Measurements from ENCODE around the gene SPSB3.

The SPSB3 gene

DNA sequence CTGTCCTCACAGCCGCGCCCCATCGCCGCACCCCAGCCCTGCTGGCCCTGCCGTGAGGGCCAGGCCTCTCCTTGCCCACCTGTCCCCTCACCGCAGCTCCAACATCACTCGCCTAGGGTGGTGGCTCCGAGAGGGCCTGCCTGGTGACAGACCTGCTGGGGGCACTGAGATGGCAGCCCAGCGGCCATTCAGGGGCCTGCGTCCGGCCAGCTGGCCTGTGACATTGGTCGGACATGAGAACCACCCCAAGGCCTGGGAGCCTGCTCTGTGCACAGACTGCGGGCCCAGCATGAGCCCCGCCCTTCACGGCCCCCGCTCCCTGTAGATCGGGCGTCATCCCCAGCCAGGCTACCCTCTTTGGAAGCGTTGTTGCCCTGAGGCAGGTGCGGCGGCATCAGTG is 22.9 kb downstream of the SPSB3 start:
- H3F3A ChIP-seq (ENCODE audit: control insufficient read depth, insufficient read depth) = no peaks in the 10 kb centered on the region
- no peaks in the 10 kb centered on the region for H3K4me1 ChIP-seq (ENCODE audit: control insufficient read depth, low read length)
- H3K36me3 ChIP-seq (ENCODE audit: control insufficient read depth, low read length) = peaks cover 50% of the 10 kb centered on the region
- no peaks in the 10 kb centered on the region for H4K20me1 ChIP-seq (ENCODE audit: control insufficient read depth, insufficient read depth, low read depth, low read length)
- H3K27me3 ChIP-seq (ENCODE audit: control insufficient read depth, low read length) = no peaks in the 10 kb centered on the region
- no peaks in the 10 kb centered on the region for H3K9me2 ChIP-seq (replicated peaks; ENCODE audit: control insufficient read depth, low read length)
- TF ChIP-seq EZH2phosphoT487 (IDR thresholded peaks at IDR 0.05; ENCODE audit: borderline replicate concordance, low read length) = no peak
- TF ChIP-seq, protein P1, sequence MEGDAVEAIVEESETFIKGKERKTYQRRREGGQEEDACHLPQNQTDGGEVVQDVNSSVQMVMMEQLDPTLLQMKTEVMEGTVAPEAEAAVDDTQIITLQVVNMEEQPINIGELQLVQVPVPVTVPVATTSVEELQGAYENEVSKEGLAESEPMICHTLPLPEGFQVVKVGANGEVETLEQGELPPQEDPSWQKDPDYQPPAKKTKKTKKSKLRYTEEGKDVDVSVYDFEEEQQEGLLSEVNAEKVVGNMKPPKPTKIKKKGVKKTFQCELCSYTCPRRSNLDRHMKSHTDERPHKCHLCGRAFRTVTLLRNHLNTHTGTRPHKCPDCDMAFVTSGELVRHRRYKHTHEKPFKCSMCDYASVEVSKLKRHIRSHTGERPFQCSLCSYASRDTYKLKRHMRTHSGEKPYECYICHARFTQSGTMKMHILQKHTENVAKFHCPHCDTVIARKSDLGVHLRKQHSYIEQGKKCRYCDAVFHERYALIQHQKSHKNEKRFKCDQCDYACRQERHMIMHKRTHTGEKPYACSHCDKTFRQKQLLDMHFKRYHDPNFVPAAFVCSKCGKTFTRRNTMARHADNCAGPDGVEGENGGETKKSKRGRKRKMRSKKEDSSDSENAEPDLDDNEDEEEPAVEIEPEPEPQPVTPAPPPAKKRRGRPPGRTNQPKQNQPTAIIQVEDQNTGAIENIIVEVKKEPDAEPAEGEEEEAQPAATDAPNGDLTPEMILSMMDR (IDR thresholded peaks at IDR 0.05; ENCODE audit: low read depth, low read length, poor library complexity, severe bottlenecking) = no peak
- no peak overlapping the region for H3K27ac ChIP-seq (ENCODE audit: low read depth, low read length)
- H3K4me2 ChIP-seq (ENCODE audit: low read length) = no peak overlapping the region
- H3K79me2 ChIP-seq (ENCODE audit: control insufficient read depth, low read length) = no peaks in the 10 kb centered on the region
- H3K9me3 ChIP-seq (ENCODE audit: control insufficient read depth, insufficient read depth, low read length) = no peaks in the 10 kb centered on the region
- no peak overlapping the region for H3K4me3 ChIP-seq (ENCODE audit: low read length)

DNA sequence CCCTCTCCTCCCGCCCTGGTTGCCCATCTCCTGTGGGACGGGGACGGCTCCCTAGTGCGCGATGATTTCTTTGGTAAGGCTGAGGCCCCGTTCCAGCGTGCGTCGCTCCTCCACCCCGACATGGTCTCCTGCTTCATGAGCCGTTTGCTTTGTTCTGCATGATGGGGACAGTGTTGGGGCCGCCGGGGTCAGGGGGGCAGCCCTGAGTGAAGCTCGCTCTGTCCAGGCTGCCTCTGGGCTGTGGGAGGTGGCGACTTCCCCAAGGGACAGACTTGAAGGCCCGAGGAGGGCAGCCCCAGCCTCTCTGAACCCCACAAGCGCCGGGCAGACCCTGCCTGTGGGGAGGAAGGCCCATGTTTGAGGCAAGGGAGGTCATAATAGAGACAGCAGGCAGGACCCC is 23.4 kb downstream of the SPSB3 start:
- Histone ChIP-seq H3K27me3 (ENCODE audit: control insufficient read depth, low read length) (no peaks in the 10 kb centered on the region), H3K27ac (ENCODE audit: low read depth, low read length) (no peak overlapping the region), H3K9me3 (ENCODE audit: control insufficient read depth, insufficient read depth, low read length) (no peaks in the 10 kb centered on the region), H3K4me2 (ENCODE audit: low read length) (no peak overlapping the region), H3K36me3 (ENCODE audit: control insufficient read depth, low read length) (peaks cover 50% of the 10 kb centered on the region), H3K4me1 (ENCODE audit: control insufficient read depth, low read length) (no peaks in the 10 kb centered on the region), H3K9me2 (replicated peaks; ENCODE audit: control insufficient read depth, low read length) (no peaks in the 10 kb centered on the region), H4K20me1 (ENCODE audit: control insufficient read depth, insufficient read depth, low read depth, low read length) (no peaks in the 10 kb centered on the region), H3K79me2 (ENCODE audit: control insufficient read depth, low read length) (no peaks in the 10 kb centered on the region), H3K4me3 (ENCODE audit: low read length) (no peak overlapping the region), H3F3A (ENCODE audit: control insufficient read depth, insufficient read depth) (no peaks in the 10 kb centered on the region)
- TF ChIP-seq EZH2phosphoT487 (IDR thresholded peaks at IDR 0.05; ENCODE audit: borderline replicate concordance, low read length) = no peak
- TF ChIP-seq, protein P1 (IDR thresholded peaks at IDR 0.05; ENCODE audit: low read depth, low read length, poor library complexity, severe bottlenecking) = no peak

DNA sequence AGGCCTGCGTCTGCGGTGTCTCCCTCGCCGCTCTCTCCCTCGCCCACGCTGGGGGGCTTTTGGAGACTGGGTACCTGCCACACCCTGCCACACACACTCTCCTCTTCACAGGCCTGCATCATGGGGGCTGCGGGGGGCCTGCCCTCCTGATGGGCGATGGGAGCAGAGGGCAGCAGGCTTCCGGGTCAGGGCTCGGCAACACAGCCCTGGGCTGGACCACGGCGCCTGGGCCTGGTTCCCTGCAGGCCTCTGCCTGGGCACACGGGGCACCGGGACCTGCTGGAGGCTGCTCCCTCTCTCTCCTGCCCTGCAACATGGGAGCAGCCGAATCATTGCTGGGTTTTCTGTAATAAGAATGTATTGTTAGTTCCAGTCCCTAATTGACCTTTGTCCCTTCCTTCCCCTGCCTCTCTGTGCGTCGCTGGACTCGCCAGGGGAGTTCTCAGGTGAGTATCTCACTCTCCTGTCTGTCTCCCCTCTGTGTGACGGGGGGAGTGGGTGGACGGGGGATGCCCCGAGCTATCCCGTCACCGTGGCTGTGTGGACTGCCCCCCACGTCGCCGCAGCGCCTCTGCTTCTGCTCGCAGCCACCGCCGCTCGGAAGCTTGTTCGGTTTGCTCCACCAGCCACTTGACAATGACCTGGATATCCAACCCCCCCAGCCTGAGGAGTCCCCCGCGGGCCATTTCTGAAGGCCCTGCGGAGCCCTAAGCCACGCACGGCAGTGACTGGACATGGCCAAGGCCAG is 24.5 kb downstream of the SPSB3 start:
- no peak overlapping the region for H3K4me2 ChIP-seq (ENCODE audit: low read length)
- TF ChIP-seq EZH2phosphoT487 (IDR thresholded peaks at IDR 0.05; ENCODE audit: borderline replicate concordance, low read length) = no peak
- TF ChIP-seq, protein P1 (IDR thresholded peaks at IDR 0.05; ENCODE audit: low read depth, low read length, poor library complexity, severe bottlenecking) = no peak

More for the DNA sequence above, 24.5 kb downstream of the SPSB3 start:
- Histone ChIP-seq H3K9me2 (replicated peaks; ENCODE audit: control insufficient read depth, low read length) (no peaks in the 10 kb centered on the region), H3K27me3 (ENCODE audit: control insufficient read depth, low read length) (no peaks in the 10 kb centered on the region), H4K20me1 (ENCODE audit: control insufficient read depth, insufficient read depth, low read depth, low read length) (no peaks in the 10 kb centered on the region), H3K79me2 (ENCODE audit: control insufficient read depth, low read length) (no peaks in the 10 kb centered on the region), H3F3A (ENCODE audit: control insufficient read depth, insufficient read depth) (no peaks in the 10 kb centered on the region), H3K27ac (ENCODE audit: low read depth, low read length) (no peak overlapping the region), H3K4me1 (ENCODE audit: control insufficient read depth, low read length) (no peaks in the 10 kb centered on the region), H3K9me3 (ENCODE audit: control insufficient read depth, insufficient read depth, low read length) (no peaks in the 10 kb centered on the region), H3K4me3 (ENCODE audit: low read length) (no peak overlapping the region), H3K36me3 (ENCODE audit: control insufficient read depth, low read length) (peaks cover 42% of the 10 kb centered on the region)

All from DOHH2 (cell line).